ENCODE results near the gene LHFPL6. TPM values are rescaled to one million over a fixed set of nuclear protein-coding genes. Genes with fewer than 3 reads are reported as not detected.

LHFPL6 gene
- total RNA-seq, 1 donor from 2014 or later = 31.4 TPM

DNA sequence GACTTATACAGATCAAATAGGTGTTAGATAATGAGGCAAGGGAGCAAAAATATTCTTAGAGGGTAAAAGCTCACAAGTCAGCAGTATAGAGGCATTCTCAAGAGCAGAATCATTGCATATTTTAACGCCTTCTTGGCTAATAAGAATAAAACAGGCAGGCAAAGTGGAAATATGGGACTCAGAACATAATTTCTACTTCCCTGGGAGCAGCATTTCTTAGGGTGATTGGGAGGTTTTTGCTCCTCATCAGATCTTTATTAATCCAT is 39.6 kb downstream of the LHFPL6 start:
- no peak overlapping the region for H3K4me2 ChIP-seq (ENCODE audit: low read length)
- Mint-ChIP-seq H3K4me1 (ENCODE audit: low read depth, unreplicated experiment) (peaks cover 45% of the 10 kb centered on the region), H3K27ac (ENCODE audit: unreplicated experiment) (peak overlapping the region; percentile 59), H3K36me3 (ENCODE audit: low read depth, unreplicated experiment) (no peaks in the 10 kb centered on the region), H3K27me3 (ENCODE audit: low read depth, unreplicated experiment) (no peaks in the 10 kb centered on the region), H3K9me3 (ENCODE audit: unreplicated experiment) (no peaks in the 10 kb centered on the region), H3K4me3 (ENCODE audit: unreplicated experiment) (no peak overlapping the region)
- H3K9ac ChIP-seq (ENCODE audit: low read length) = no peak overlapping the region
- H3K9me3 ChIP-seq (ENCODE audit: insufficient read depth, low read depth, low read length) = no peaks in the 10 kb centered on the region
- no peaks in the 10 kb centered on the region for H4K20me1 ChIP-seq (ENCODE audit: insufficient read depth, low read length)
- no peaks in the 10 kb centered on the region for H3K27me3 ChIP-seq (ENCODE audit: insufficient read depth, low read length)
- DNase-seq (ENCODE audit: low read depth) (peak; percentile 41), FAIRE-seq (no peak)
- peaks cover 23% of the 10 kb centered on the region for H3K79me2 ChIP-seq (ENCODE audit: insufficient read depth, low read length)
- H2AFZ ChIP-seq (ENCODE audit: low read depth, low read length) = no peak overlapping the region
- TF ChIP-seq, protein P1, sequence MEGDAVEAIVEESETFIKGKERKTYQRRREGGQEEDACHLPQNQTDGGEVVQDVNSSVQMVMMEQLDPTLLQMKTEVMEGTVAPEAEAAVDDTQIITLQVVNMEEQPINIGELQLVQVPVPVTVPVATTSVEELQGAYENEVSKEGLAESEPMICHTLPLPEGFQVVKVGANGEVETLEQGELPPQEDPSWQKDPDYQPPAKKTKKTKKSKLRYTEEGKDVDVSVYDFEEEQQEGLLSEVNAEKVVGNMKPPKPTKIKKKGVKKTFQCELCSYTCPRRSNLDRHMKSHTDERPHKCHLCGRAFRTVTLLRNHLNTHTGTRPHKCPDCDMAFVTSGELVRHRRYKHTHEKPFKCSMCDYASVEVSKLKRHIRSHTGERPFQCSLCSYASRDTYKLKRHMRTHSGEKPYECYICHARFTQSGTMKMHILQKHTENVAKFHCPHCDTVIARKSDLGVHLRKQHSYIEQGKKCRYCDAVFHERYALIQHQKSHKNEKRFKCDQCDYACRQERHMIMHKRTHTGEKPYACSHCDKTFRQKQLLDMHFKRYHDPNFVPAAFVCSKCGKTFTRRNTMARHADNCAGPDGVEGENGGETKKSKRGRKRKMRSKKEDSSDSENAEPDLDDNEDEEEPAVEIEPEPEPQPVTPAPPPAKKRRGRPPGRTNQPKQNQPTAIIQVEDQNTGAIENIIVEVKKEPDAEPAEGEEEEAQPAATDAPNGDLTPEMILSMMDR (IDR thresholded peaks at IDR 0.05; ENCODE audit: insufficient read depth, low read depth, low read length) = no peak
- TF ChIP-seq EZH2 (IDR thresholded peaks at IDR 0.05; ENCODE audit: insufficient read depth, low read length) = no peak
- H3K4me3 ChIP-seq (ENCODE audit: insufficient read depth, low read depth, low read length) = no peak overlapping the region
- no peaks in the 10 kb centered on the region for H3K36me3 ChIP-seq (ENCODE audit: insufficient read depth, low read length)
- peaks cover 27% of the 10 kb centered on the region for H3K4me1 ChIP-seq (ENCODE audit: insufficient read depth, low read length)
- H3K27ac ChIP-seq (ENCODE audit: low read depth, low read length) = no peak overlapping the region

DNA sequence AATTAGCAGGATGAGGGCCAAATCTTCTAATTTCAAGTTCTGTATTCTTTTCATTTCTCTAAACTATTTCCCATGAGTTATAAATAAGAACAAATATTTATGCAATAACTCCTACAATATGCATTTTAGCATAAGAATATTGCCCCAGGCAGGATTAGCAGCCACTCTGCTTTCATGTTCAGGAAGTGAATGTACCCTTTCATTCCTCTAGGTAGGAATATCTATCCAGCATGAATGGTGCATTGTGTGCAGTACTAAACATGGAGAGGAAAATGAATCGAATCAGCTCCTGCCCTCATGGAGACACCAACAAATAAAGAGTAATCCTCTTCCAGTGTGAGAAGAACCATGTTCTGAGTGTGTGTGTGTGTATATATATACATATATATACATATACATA is 41.0 kb downstream of the LHFPL6 start:
- Mint-ChIP-seq H3K27me3 (ENCODE audit: low read depth, unreplicated experiment) (no peaks in the 10 kb centered on the region), H3K4me1 (ENCODE audit: low read depth, unreplicated experiment) (peaks cover 41% of the 10 kb centered on the region), H3K36me3 (ENCODE audit: low read depth, unreplicated experiment) (peaks cover 7% of the 10 kb centered on the region), H3K27ac (ENCODE audit: unreplicated experiment) (no peak overlapping the region), H3K4me3 (ENCODE audit: unreplicated experiment) (no peak overlapping the region), H3K9me3 (ENCODE audit: unreplicated experiment) (peaks cover 2% of the 10 kb centered on the region)
- Histone ChIP-seq H3K27ac (ENCODE audit: low read depth, low read length) (no peak overlapping the region), H3K9me3 (ENCODE audit: insufficient read depth, low read depth, low read length) (no peaks in the 10 kb centered on the region), H3K79me2 (ENCODE audit: insufficient read depth, low read length) (peaks cover 23% of the 10 kb centered on the region), H3K4me3 (ENCODE audit: insufficient read depth, low read depth, low read length) (no peak overlapping the region), H3K9ac (ENCODE audit: low read length) (no peak overlapping the region), H2AFZ (ENCODE audit: low read depth, low read length) (no peak overlapping the region), H3K4me2 (ENCODE audit: low read length) (no peak overlapping the region), H4K20me1 (ENCODE audit: insufficient read depth, low read length) (no peaks in the 10 kb centered on the region), H3K27me3 (ENCODE audit: insufficient read depth, low read length) (no peaks in the 10 kb centered on the region), H3K4me1 (ENCODE audit: insufficient read depth, low read length) (peaks cover 27% of the 10 kb centered on the region), H3K36me3 (ENCODE audit: insufficient read depth, low read length) (no peaks in the 10 kb centered on the region)
- no peak for TF ChIP-seq EZH2 (IDR thresholded peaks at IDR 0.05; ENCODE audit: insufficient read depth, low read length)
- TF ChIP-seq, protein P1 (IDR thresholded peaks at IDR 0.05; ENCODE audit: insufficient read depth, low read depth, low read length) = no peak
- DNase-seq (ENCODE audit: low read depth) (no peak), FAIRE-seq (no peak)

DNA sequence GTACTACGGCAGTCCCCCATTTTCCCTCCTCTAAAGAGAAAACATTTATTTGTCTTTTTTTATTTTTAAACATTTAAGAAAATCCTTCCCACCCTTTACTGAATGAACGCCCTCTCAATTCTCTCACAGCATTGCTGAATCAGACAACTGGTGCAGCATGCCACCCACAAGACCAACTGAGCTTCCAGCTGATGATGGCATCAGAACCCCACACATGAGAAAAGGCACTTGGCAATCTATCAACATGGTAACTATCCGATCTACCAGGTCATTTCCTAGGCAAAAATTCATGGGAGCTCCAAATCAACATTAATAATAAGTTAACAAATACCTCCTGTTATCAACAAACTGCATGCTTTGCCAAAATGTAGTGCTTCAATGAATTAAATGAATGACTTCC is 43.1 kb downstream of the LHFPL6 start:
- H3K4me2 ChIP-seq (ENCODE audit: low read length) = no peak overlapping the region
- Mint-ChIP-seq H3K4me3 (ENCODE audit: unreplicated experiment) (no peak overlapping the region), H3K4me1 (ENCODE audit: low read depth, unreplicated experiment) (peaks cover 27% of the 10 kb centered on the region), H3K36me3 (ENCODE audit: low read depth, unreplicated experiment) (peaks cover 7% of the 10 kb centered on the region), H3K27me3 (ENCODE audit: low read depth, unreplicated experiment) (no peaks in the 10 kb centered on the region), H3K9me3 (ENCODE audit: unreplicated experiment) (peaks cover 2% of the 10 kb centered on the region), H3K27ac (ENCODE audit: unreplicated experiment) (no peak overlapping the region)
- DNase-seq (ENCODE audit: low read depth) (no peak), FAIRE-seq (no peak)
- H3K36me3 ChIP-seq (ENCODE audit: insufficient read depth, low read length) = no peaks in the 10 kb centered on the region
- no peaks in the 10 kb centered on the region for H4K20me1 ChIP-seq (ENCODE audit: insufficient read depth, low read length)
- no peak overlapping the region for H3K9ac ChIP-seq (ENCODE audit: low read length)
- no peak overlapping the region for H2AFZ ChIP-seq (ENCODE audit: low read depth, low read length)
- no peak overlapping the region for H3K27ac ChIP-seq (ENCODE audit: low read depth, low read length)
- H3K4me3 ChIP-seq (ENCODE audit: insufficient read depth, low read depth, low read length) = no peak overlapping the region
- peaks cover 16% of the 10 kb centered on the region for H3K4me1 ChIP-seq (ENCODE audit: insufficient read depth, low read length)
- no peaks in the 10 kb centered on the region for H3K27me3 ChIP-seq (ENCODE audit: insufficient read depth, low read length)
- TF ChIP-seq, protein P1 (IDR thresholded peaks at IDR 0.05; ENCODE audit: insufficient read depth, low read depth, low read length) = no peak
- no peak for TF ChIP-seq EZH2 (IDR thresholded peaks at IDR 0.05; ENCODE audit: insufficient read depth, low read length)
- H3K9me3 ChIP-seq (ENCODE audit: insufficient read depth, low read depth, low read length) = no peaks in the 10 kb centered on the region
- H3K79me2 ChIP-seq (ENCODE audit: insufficient read depth, low read length) = peaks cover 16% of the 10 kb centered on the region

All from astrocyte (in vitro differentiated cells and primary cell).